ENCODE data around the gene KRABD2.
"Not testable (repeated sequence)": the region's sequence is repeated elsewhere in the genome, so short reads cannot be mapped to it uniquely, and the experiment has no call there.

The KRABD2 gene

DNA sequence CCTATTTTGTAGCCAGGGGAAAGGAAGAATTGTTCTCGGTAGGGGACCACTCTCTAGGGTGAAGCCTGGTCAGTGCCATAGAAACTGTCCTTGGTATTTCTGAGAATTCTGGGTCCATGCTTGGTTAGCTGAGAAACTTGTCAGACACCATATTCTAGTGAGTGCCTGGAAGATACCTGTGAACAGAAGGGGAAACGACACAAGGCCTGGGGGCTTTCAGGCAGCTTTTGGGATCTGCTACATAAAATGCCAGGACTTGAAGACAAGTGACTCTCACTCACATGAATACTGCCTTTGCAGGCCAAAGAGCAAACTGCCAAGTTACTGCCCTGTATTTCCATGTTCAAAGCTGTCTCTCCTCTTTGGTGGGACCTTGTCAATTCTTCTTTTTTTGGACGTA, 18.6 kb downstream of the KRABD2 start:
- no peak for DNase-seq

- no peak for DNase-seq
Measured at GRCh38 chr17:8354236-8354635, 22.3 kb downstream of the KRABD2 start.

GRCh38 chr17:8353736-8354135, 22.8 kb downstream of the KRABD2 start:
- no peak for DNase-seq

- no peak for DNase-seq
Measured at GRCh38 chr17:8350339-8350738, 26.2 kb downstream of the KRABD2 start.

DNA sequence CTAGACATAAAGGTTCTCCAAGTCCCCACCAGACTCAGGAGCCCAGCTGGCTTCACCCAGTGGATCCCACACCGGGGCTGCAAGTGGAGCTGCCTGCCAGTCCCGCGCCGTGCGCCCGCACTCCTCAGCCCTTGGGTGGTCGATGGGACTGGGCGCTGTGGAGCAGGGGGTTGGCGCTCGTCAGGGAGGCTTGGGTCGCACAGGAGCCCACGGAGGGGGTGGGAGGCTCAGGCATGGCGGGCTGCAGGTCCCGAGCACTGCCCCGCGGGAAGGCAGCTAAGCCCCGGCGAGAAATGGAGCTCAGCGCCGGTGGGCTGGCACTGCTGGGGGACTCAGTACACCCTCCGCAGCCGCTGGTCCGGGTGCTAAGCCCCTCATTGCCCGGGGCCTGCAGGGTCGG, 29.5 kb downstream of the KRABD2 start:
- not testable (repeated sequence) for DNase-seq

DNA sequence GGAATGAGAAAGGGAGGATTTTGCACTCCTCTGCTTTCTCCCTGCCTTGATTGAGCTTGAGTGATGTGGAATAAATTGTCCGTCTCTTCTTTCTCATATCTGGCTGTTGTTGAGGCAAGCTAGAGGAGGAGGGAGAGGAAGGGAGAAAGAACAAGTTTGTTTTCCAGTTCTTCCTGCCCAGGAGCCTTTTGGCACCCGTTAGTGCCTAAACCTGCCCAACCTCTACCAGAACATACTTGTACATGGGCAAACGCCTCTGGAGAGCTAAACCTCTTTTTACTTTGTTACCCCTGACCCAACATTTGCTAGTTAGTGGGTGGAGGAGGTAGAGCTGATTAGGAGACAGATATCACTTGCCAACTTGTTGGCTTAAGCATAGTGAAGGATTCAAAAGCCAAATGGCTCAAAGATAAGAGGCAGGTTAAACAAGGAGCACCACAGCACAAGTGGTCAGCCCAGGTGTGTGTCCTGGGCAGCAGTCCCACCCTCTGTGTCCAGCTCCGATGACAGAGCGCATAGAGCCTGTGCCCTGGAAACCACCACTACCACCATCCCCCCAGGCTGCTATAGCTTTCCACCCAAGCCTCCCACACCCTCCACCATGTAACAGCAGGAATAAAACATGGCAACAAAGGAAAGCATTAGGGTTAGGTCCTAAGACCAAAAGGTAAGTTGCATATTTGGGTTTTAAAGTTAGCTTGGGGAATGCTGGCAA, 30.4 kb downstream of the KRABD2 start:
- DNase-seq: no peak

GRCh38 chr17:8345052-8345690, 31.3 kb downstream of the KRABD2 start:
- no peak for DNase-seq

DNA sequence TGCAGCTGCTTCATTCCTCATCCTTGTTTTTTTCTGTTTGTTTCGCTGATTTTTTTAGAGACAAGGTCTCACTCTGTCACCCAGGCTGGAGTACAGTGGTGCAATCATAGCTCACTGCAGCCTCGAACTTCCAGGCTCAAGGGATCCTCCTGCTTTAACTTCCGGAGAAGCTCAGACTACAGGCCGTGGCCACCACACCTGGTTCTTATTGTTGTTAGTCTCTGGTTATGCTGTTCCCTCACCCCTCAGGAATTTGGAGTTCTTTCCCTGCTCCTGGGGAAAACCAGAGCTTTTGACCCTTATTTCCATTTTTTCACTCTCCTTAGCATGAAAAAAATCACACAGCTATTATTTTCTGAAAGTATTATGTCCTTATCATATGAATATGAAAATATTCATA, 35.0 kb downstream of the KRABD2 start:
- no peak for DNase-seq

DNA sequence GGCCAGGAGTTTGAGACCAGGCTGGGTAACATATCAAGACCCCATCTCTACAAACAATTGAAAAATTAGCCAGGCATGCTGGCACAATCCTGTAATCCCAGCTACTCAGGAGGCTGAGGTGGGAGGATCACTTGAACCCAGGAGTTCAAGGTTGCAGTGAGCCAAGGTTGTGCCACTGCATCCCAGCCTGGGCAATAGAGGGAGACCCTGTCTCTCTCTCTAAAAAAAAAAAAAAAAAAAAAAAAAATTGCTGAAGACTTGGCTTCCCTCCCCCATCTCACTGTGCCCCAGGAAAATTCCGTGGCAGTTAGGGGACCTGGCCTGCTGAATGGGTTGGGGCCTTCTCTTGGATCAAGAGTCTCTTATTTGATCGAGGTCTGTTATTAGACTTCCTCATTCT, 37.0 kb downstream of the KRABD2 start, which contains the start of gene ODF4:
TSS of gene ODF4 (plus strand) at position 301 of the 400 bp plus-strand sequence. CDS start 212 bp downstream, outside the sequence.
- no peak for DNase-seq

GRCh38 chr17:8338753-8339140, 37.8 kb downstream of the KRABD2 start:
- DNase-seq: no peak

DNA sequence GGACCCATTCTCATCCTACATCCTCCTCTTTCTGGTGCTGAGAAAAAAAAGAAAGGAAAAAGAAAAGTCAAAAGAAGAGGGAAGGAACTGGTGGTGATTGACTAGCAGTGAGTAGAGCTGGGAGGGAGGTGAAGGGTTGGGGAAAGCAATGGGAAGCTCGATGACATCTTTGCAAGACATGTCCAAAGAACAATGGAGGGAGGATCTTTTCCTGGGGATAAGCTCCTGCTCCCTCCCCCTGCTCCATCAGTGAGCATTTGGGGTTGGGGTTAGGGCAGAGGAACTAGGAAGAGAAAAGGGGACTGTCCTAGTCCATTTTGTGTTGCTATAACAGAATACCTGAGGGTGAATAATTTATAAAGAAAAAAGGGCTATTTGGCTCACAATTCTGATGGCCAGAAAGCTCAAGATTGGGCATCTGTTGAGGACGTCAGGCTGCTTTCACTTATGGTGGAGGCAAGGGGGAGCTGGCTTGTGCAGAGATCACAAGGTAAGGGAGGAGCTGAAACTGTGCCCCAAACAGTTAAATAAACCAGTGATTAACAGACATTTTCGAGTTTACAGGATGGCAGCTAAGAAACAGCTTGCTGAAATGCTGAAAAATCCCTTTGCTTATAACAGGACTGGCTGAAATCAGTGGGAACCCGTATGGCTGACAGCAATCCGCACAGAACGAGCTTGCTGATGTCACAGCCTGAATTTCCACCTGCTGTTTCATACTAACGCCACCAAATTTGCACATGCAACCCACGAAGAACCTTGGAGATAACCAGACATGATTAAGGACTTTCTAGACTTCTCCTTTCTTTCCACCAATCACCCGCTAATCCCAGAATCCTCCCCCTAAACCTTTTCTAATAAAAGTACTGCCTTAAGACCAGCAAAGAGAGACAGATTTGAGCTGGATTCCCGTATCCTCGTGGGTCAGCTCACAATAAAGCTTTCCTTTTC, 38.4 kb downstream of the KRABD2 start:
- DNase-seq: no peak

GRCh38 chr17:8333281-8333680, 43.2 kb downstream of the KRABD2 start:
- no peak for DNase-seq

GRCh38 chr17:8332688-8333087, 43.8 kb downstream of the KRABD2 start:
- DNase-seq: no peak

- no peak for DNase-seq
Measured at GRCh38 chr17:8332128-8332527, 44.4 kb downstream of the KRABD2 start.

- no peak for DNase-seq
Measured at GRCh38 chr17:8327303-8327649, 49.2 kb downstream of the KRABD2 start.
